HG03196 (cell line): Measurements from ENCODE around the gene MLST8.

Experiments used
- ATAC-seq: cut with Tn5 transposase; IDR thresholded peaks from one replicate; pipeline ENCODE4 v1.9.1; 2021; ENCODE audit not compliant: unreplicated experiment

MLST8 gene

GRCh38 chr16:2208308-2208707 lies 3.1 kb downstream of the MLST8 start:
- ATAC-seq: no peak

GRCh38 chr16:2208772-2209171 lies 3.5 kb downstream of the MLST8 start:
- ATAC-seq: no peak

GRCh38 chr16:2209258-2210008 lies 4.2 kb downstream of the MLST8 start:
- ATAC-seq: no peak

GRCh38 chr16:2210009-2210332 lies 4.7 kb downstream of the MLST8 start:
- ATAC-seq: no peak

- ATAC-seq: no peak
Measured at GRCh38 chr16:2210386-2211365, 5.4 kb downstream of the MLST8 start, which contains the start of gene BRICD5. Gene BRICD5 (minus strand): TSS chr16:2210863. CDS start chr16:2210833, 30 bp downstream.

- ATAC-seq: no peak
Measured at GRCh38 chr16:2211923-2212347, 6.7 kb downstream of the MLST8 start.

- no peak for ATAC-seq
Measured at GRCh38 chr16:2212362-2213324, 7.4 kb downstream of the MLST8 start.

- no peak for ATAC-seq
Measured at GRCh38 chr16:2213817-2214718, 8.8 kb downstream of the MLST8 start.

- peak; percentile 74 for ATAC-seq
Measured at GRCh38 chr16:2214719-2214968, 9.4 kb downstream of the MLST8 start, which contains the start of gene PGP. Gene PGP (minus strand): TSS chr16:2214840. CDS start chr16:2214777, 63 bp downstream.

GRCh38 chr16:2216330-2216729 lies 11.1 kb downstream of the MLST8 start:
- no peak for ATAC-seq

- ATAC-seq: peak; percentile 92
Measured at GRCh38 chr16:2223221-2223941, 18.1 kb downstream of the MLST8 start, which contains the start of gene E4F1. Gene E4F1 (plus strand): TSS chr16:2223591. CDS start chr16:2223614, 23 bp downstream.

GRCh38 chr16:2223942-2224486 lies 18.8 kb downstream of the MLST8 start:
- ATAC-seq: peak; percentile 7

- ATAC-seq: no peak
Measured at GRCh38 chr16:2226245-2226793, 21.1 kb downstream of the MLST8 start.

GRCh38 chr16:2226918-2227317 lies 21.7 kb downstream of the MLST8 start:
- no peak for ATAC-seq

- ATAC-seq: no peak
Measured at GRCh38 chr16:2228161-2228824, 23.0 kb downstream of the MLST8 start.

GRCh38 chr16:2229091-2229490 lies 23.8 kb downstream of the MLST8 start:
- ATAC-seq: no peak

GRCh38 chr16:2229632-2230250 lies 24.5 kb downstream of the MLST8 start:
- no peak for ATAC-seq

GRCh38 chr16:2230376-2230775 lies 25.1 kb downstream of the MLST8 start:
- no peak for ATAC-seq
